Panc1 (cell line): Measurements from ENCODE around the gene MAD1L1. TPM values are rescaled to one million over a fixed set of nuclear protein-coding genes. Genes with fewer than 3 reads are reported as not detected.

Source experiments
- ATAC-seq: fragments of 200-7000 bp; cut with Tn5 transposase; 2 replicates; pipeline ENCODE4 v1.9.1; 2020; ENCODE audit warnings: mild to moderate bottlenecking, moderate library complexity
- BruUV-seq: library from RNA; stranded (reverse); fragments of 400-500 nt; replicated peaks from 2 replicates; lab custom pipeline; 2021; lab: Mats Ljungman, UMichigan
- CTCF ChIA-PET: fragments of 300-600 bp; sonication (Branson Sonifier 250); formaldehyde crosslinking; loops from one replicate; lab custom pipeline; 2022; ENCODE audit warnings: antibody characterized with exemption; lab: Charles Lee
- POLR2A ChIA-PET: fragments of 300-600 bp; sonication (Branson Sonifier 250); formaldehyde crosslinking; loops from one replicate; lab custom pipeline; 2022; ENCODE audit warnings: antibody characterized with exemption; lab: Charles Lee
- DNase-seq: peaks from one replicate; pipeline ENCODE4 v3.0.0-alpha.2; 2010; ENCODE audit warnings: low read depth, low spot score
- H3K27ac ChIP-seq: 2 replicates; pipeline ENCODE4 v1.5.1; 2011; ENCODE audit warnings: mild to moderate bottlenecking, low read length, inconsistent platforms
- H3K27me3 ChIP-seq: fragments of 200-500 bp; sonication (Bioruptor generic); 2 replicates; pipeline ENCODE4 v1.6.0; 2014; ENCODE audit warnings: low read length, inconsistent platforms; ENCODE audit not compliant: control insufficient read depth, insufficient read depth
- H3K36me3 ChIP-seq: fragments of 200-500 bp; sonication (Bioruptor generic); 2 replicates; pipeline ENCODE4 v1.5.1; 2014; ENCODE audit warnings: inconsistent platforms, mild to moderate bottlenecking, low read length, moderate library complexity; ENCODE audit not compliant: control insufficient read depth, insufficient read depth
- H3K4me1 ChIP-seq: 2 replicates; pipeline ENCODE4 v1.5.1; 2011; ENCODE audit warnings: inconsistent platforms, mild to moderate bottlenecking, low read length, moderate library complexity; ENCODE audit not compliant: control insufficient read depth, insufficient read depth
- H3K4me3 ChIP-seq, 2 experiments: 2 replicates each; pipeline ENCODE4 v1.5.1; 2011 to 2012; ENCODE audit warnings: low read depth in 2 of 2, low read length in 2 of 2, mild to moderate bottlenecking in 2 of 2, inconsistent platforms in 1 of 2, moderate library complexity in 1 of 2
- H3K9me3 ChIP-seq: fragments of 200-500 bp; sonication (Bioruptor generic); 2 replicates; pipeline ENCODE4 v1.5.1; 2014; ENCODE audit warnings: low read depth, mild to moderate bottlenecking, inconsistent platforms, low read length, moderate library complexity; ENCODE audit not compliant: control insufficient read depth, insufficient read depth
- CTCF ChIP-seq: fragments of 450-650 bp; IDR thresholded peaks from 2 replicates; pipeline ENCODE4 v1.5.1; 2017; ENCODE audit warnings: mild to moderate bottlenecking
- POLR2AphosphoS5 ChIP-seq: IDR thresholded peaks from 2 replicates; pipeline ENCODE4 v1.6.1; 2012; ENCODE audit warnings: mild to moderate bottlenecking, low read depth, low read length, moderate library complexity
- REST ChIP-seq, 2 experiments: IDR thresholded peaks; 2 replicates each; pipeline ENCODE4 v1.6.1; 2011 to 2012; ENCODE audit warnings: low read depth in 2 of 2, control low read depth in 1 of 2, low read length in 1 of 2, mild to moderate bottlenecking in 1 of 2, moderate library complexity in 1 of 2; ENCODE audit not compliant: insufficient read depth in 1 of 2
- SIN3A ChIP-seq: IDR thresholded peaks from 2 replicates; pipeline ENCODE4 v1.6.1; 2012; ENCODE audit warnings: low read depth, mild to moderate bottlenecking, low read length, moderate library complexity, borderline replicate concordance; ENCODE audit not compliant: insufficient read depth
- TCF7L2 ChIP-seq: IDR thresholded peaks from 2 replicates; pipeline ENCODE4 v1.6.1; 2011; ENCODE audit warnings: mild to moderate bottlenecking, low read depth, low read length, inconsistent platforms
- in situ Hi-C: cut with HindIII; loops from 2 replicates; pipeline ENCODE4 v1.10.0; 2016; ENCODE audit warnings: low sequenced_read_pairs, low pct_unique_long_range_greater_than_20kb
- intact Hi-C: fragments of 100-400 bp; cut with micrococcal nuclease; formaldehyde crosslinking; loops from one replicate; pipeline ENCODE4 v1.10.0; 2022; ENCODE audit not compliant: unreplicated experiment
- total RNA-seq: library from RNA; stranded (reverse); gene quantifications from one replicate; pipeline ENCODE4 v1.2.1, GENCODE V29; 2021; ENCODE audit not compliant: unreplicated experiment

The MAD1L1 gene
- total RNA-seq, 1 experiment from 2014 or later: 70.8 TPM

GRCh38 chr7:2144926-2145325, 87.8 kb downstream of the MAD1L1 start:
- no peak for ATAC-seq
- no TSS peak for BruUV-seq
- ChIA-PET POLR2A (no interaction called here), CTCF (no interaction called here)
- TF ChIP-seq CTCF (no peak), SIN3A (no peak), TCF7L2 (no peak), REST (IDR thresholded peaks at IDR 0.05; ENCODE audit: insufficient read depth in 1 of 2, low read depth in 2 of 2, low read length in 1 of 2) (no peak), POLR2AphosphoS5 (no peak)
- Histone ChIP-seq H3K36me3 (no peaks in the 10 kb centered on the region), H3K4me1 (no peaks in the 10 kb centered on the region), H3K27ac (no peak overlapping the region), H3K9me3 (no peaks in the 10 kb centered on the region), H3K27me3 (no peaks in the 10 kb centered on the region), H3K4me3 (no peak overlapping the region)
- intact Hi-C loops: no loop called here
- in situ Hi-C loops: no loop called here
- no peak for DNase-seq

- no TSS peak for BruUV-seq
- Histone ChIP-seq H3K9me3 (no peaks in the 10 kb centered on the region), H3K4me1 (no peaks in the 10 kb centered on the region), H3K36me3 (no peaks in the 10 kb centered on the region), H3K4me3 (no peak overlapping the region), H3K27ac (no peak overlapping the region), H3K27me3 (no peaks in the 10 kb centered on the region)
- in situ Hi-C loops: no loop called here
- ChIA-PET CTCF (no interaction called here), POLR2A (interaction anchor here (0.5 kb wide), 1 partner anchor 537 kb away, joined by 3 read pairs; no protein-coding TSS in a partner anchor)
- no peak for DNase-seq
- no peak for TF ChIP-seq SIN3A
- no peak for TF ChIP-seq CTCF
- no peak for TF ChIP-seq TCF7L2
- TF ChIP-seq POLR2AphosphoS5: no peak
- no peak for TF ChIP-seq REST (IDR thresholded peaks at IDR 0.05; ENCODE audit: insufficient read depth in 1 of 2, low read depth in 2 of 2, low read length in 1 of 2)
- ATAC-seq: no peak
- intact Hi-C loops: no loop called here
Measured at GRCh38 chr7:2143981-2144595, 88.7 kb downstream of the MAD1L1 start.
